ENCODE results near the gene MOK. TPM values are rescaled to one million over a fixed set of nuclear protein-coding genes. Genes with fewer than 3 reads are reported as not detected.
"Not testable (repeated sequence)": the region's sequence is repeated elsewhere in the genome, so short reads cannot be mapped to it uniquely, and the experiment has no call there.

MOK gene
- total RNA-seq, result 28.1 TPM

DNA sequence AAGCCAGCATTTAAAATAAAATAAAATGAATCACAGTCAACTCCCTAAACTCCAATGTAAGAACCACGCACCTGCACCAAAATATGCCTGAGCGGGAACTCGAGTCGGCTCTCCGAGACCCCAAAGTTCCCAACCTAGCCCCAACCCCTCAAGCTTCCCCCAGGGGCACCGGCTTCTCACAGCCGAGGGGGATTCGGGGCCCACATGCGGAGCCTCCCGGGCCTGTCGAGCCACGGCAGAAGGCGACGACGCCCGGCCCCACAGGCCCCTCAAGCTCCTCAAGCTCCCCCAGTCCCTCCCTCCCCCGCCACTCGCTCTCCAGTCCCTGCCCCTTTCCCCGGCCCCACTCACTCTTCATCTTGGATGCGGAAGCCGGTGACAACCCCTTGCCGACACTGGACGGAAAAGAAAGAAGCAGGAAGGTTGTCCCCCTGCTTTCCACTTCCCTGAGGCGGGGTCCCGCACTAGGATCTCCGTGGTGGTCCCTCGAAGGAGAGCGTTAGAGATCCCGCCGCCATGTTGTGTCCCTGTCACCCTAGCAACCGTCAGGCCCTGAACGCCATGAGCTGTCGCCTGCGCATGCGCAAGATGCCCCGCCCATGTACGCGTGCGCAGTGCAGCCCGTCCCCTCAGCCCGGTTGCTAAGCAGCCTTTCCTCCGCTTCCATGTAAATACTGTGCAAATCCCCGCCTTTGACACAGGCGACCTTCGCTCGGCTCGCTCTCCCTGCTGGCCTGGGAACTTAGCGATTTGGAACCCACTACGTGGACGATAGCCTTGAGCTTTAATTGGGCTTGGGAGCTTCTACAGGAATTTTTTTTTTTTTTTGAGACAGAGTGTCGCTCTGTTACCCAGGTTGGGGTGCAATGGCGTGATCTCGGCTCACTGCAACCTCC lies at the start of gene MOK:
Gene MOK, minus strand, starts transcription at position 554 of the 896 bp plus-strand sequence. Its CDS starts 196 bp downstream, at position 358.
- peak; percentile 90 for DNase-seq

DNA sequence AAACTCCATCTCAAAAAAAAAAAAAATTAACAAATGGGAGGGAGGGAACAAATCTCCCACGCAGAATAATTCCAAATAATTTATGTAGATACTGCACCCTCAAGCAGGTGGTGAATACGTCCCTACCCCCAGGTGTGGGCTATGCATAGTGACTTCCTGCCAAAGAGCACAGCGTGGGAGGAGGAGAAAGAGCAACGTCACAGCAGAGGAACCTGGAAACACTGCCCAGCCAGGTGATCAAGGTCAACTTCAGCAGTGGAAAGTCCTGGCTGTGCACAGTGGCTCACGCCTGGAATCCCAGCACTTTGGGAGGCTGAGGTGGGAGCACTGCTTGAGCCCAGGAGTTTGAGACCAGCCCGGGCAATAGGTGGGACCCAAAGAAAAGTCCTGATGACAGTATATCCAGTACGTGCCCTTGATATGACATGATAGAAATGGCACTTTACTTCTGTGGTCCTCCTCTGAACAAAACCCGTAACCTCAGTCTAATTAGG lies 48.2 kb upstream of the MOK start:
- no peak for DNase-seq

- no peak for DNase-seq
These were observed 47.2 kb upstream of the MOK start for GRCh38 chr14:102352213-102352612.

DNA sequence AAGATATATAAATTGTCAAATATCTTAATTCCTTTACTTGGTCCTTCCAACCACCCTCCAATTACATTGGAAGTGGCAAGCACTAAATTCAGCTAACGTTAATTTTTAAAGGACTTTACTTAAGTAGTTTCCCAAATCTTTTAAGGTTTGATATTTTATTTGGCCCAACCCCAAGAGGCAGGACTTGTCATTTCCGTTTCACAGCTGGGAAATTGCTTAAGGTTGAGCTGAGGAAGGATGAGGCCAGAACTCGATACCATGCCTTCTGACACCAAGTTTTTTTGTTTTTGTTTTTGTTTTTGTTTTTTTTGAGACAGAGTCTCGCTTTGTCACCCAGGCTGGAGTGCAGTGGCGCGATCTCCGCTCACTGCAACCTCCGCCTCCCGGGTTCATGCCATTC lies 46.6 kb upstream of the MOK start:
- DNase-seq, result not testable (repeated sequence)

DNA sequence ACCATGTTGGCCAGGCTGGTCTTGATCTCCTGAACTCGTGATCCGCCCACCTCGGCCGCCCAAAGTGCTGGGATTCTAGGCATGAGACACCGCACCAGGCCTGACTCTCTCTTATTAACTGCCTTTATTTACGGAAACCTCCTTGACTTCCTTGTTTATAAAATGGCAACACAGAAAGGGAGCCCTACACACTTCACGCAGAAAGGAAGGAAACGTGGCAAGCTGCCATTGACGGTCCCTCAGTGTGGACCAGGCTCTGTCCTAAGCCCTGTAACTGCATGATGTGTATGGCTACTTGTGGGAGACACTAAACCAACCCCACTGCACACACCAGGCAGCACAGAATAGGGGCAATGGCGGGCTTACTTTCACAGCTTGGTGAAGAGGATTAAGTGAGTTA lies 46.1 kb upstream of the MOK start:
- no peak for DNase-seq

- no peak for DNase-seq
These were observed 43.4 kb upstream of the MOK start for GRCh38 chr14:102348376-102348775.

DNA sequence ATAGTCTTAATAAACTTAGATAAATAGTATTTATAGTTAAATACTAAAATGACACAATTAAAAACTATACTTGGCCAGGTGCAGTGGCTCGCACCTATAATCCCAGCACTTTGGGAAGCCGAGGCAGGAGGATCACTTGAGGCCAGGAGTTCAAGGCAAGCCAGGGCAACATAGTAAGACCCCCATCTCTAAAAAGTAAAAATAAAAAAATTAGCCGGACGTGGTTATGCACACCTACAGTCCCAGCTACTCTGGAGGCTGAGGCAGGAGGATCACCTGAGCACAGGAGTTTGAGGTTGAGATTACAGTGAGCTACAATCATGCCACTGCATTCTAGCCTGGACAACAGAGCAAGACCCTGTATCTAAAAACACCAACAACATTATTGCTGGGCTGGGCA lies 41.7 kb upstream of the MOK start:
- no peak for DNase-seq

GRCh38 chr14:102345232-102345631 lies 40.3 kb upstream of the MOK start:
- no peak for DNase-seq

DNA sequence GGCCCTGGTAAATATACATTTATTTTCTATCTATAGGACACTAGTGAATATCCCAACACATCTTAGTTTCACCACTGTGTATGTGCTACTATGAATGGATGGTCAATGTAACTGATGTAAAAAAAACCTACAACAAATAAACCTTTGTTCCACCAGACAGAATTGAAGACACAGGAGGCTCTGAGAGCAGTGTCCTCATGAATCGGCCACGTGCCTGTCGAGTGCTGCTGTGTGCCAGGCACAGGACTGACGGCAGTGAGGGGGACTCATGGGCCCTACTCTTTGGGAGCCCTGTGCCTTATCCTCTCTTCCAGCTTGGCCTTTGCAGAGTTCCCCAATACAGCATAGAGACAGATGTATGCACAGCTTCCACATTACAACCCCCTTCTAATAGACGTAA lies 39.5 kb upstream of the MOK start:
- DNase-seq, result peak; percentile 67

DNA sequence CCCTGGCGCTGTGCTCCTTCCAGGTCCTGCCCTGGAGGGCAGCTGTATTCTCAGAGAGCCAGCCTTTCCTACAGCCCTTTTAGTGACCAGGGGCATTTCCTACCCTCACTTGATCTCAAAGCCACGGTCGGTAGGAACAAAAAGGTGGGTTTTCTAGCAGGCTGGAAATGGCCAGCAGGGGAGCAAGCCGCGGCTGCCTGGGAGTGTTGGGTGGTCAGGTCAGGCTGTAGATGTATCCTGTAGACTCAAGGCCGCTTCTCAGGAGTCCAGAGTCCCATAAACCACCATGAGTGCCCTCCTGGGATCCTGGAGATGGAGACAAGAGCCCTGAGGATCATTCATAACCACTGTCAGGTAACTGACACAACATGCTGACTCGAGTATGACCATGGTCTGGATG lies 39.1 kb upstream of the MOK start:
- DNase-seq, result no peak

GRCh38 chr14:102342238-102342637 lies 37.3 kb upstream of the MOK start:
- DNase-seq, result no peak

- no peak for DNase-seq
These were observed 36.6 kb upstream of the MOK start for GRCh38 chr14:102341566-102341965.

DNA sequence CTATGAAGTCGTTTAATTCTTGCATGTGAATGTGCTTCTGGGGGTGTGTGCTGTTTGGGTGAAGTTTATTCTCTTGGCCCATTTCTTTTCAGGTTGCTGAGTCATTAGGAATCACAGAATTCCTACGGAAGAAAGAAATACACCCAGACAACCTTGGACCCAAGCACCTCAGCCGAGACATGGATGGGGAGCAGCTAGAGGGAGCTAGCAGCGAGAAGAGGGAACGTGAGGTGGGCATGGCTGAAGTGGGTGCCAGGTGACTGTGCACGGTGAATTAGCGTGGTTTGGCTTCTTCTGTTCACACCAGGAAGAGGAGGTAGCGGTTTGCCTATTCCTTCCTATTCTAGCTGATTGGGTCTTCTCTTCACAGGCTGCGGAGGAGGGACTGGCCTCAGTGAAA lies 33.8 kb upstream of the MOK start:
- DNase-seq, result no peak

GRCh38 chr14:102335163-102335562 lies 30.2 kb upstream of the MOK start:
- no peak for DNase-seq

DNA sequence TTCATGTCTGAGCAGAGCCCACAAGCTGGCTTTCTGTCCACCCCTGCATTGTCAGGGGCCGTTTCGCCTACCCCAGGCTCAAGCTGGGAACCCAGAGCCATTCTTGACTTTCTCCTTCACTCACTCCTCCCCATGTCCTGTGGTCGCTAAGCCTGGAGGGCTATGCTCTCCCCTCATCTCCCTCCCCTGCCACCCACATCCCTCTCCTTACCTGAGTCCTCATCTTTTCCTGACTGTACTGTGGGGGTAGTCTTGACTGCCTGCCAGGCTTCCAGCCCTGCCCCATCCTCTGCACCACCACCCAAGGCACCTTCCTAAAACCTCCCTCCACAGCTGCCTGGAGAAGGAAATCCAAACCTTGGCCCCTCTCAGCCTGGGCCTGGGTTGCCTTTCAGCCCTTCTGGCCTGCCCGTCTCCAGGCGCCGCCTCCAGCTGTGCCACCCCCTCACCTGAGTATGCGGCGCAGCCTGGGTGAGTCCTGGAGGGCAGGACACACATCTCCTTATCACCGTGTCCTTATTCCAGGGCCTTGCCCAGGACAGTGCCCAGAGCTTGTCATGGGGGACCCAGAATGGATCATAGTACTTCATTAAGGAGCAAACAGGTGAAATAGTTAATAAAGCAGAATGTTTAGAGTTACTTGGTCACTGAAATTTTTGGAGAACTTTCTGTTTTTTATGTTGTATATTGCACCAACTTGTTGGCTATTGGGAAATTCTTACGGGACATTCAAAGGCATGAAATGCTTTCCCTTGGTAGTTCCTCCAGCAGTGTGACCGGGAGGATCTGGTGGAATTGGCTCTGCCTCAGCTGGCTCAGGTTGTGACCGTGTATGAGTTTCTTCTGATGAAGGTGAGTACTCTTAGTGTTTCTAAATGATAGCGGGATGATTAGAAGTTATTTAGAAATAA lies 29.1 kb upstream of the MOK start:
- no peak for DNase-seq

DNA sequence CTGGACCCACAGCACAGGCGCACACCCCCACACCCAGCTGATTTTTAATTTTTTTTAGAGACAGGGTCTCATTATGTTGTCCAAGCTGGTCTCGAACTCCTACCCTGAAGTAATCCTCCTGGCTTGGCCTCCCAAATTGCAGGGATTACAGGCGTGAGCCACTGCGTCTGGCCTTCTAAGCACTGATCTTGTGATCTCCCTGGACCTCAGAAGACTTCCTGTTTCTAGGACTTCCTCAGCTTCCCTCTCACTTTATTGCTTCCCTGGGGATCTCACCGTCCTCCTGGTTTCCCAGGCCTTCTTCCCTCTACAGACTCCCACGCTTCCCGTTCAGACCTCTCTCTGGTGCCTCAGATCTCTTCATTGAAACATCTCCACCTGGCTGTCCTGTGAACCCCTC lies 28.4 kb upstream of the MOK start:
- no peak for DNase-seq

GRCh38 chr14:102330806-102331205 lies 25.8 kb upstream of the MOK start:
- DNase-seq, result no peak

GRCh38 chr14:102329381-102329780 lies 24.4 kb upstream of the MOK start:
- not testable (repeated sequence) for DNase-seq

GRCh38 chr14:102326583-102326982 lies 21.6 kb upstream of the MOK start:
- no peak for DNase-seq

DNA sequence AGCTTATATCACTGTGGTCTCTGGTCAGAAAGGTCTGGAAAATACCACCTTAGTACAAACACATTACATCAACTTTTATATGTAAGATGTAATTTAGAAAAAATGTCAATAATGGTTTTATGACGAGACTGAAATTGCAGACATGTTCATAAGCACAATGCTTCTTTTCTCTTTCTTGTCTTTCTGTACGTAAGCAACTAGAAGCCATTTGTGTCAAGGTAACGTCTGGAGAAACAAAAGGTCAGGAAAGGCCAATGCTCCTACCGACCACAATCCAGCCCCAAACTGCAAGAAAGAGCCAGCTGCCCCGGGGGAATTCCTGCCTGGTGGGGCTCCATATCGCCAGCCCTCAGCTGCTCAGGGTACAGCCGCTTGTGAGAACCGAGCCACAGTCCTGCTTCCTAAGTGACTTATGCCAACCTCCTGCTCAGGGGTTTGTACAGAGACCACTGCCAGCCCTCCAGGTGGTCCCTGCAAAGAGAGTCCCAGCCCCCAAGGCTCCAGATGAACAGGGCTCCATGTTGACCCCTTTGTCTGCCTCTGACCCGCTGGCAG lies 20.9 kb upstream of the MOK start:
- DNase-seq, result no peak

DNA sequence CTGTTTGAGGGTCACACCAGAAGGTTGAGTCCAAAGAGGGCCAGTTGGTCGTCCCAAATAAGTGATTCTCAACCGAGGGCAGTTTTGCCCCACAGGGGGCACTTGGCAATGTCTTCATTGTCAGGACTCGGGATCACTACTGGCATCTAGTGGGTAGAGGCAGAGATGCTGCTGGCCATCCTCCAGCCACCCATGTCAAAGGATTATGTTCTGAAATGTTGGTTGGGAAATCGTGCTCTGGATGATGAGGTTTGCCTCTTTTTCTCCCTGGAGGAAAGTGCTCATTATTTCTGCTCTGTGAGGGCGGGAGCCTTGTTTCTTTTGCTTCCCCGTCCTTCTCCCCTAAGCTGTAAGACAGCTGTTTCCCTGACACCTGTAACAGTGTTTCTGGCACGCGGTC lies 18.1 kb upstream of the MOK start:
- DNase-seq, result peak; percentile 16
